Ascending aorta (tissue), 2 donors: ENCODE data around the gene MRPL55. TPM values are rescaled to one million over a fixed set of nuclear protein-coding genes. Genes with fewer than 3 reads are reported as not detected.

Source experiments
- DNase-seq, 2 donors: peaks; one replicate each; pipeline ENCODE4 v3.0.0-alpha.2; 2019; ENCODE audit warnings: low spot score in 2 of 2
- H3K27ac ChIP-seq, 2 donors: fragments of 200-600 bp; sonication (generic); one replicate each; pipeline ENCODE4 v1.5.1; 2016 to 2017; ENCODE audit warnings: mild to moderate bottlenecking in 1 of 2
- H3K27me3 ChIP-seq: fragments of 200-600 bp; sonication (generic); one replicate; pipeline ENCODE4 v1.5.1; 2017
- H3K36me3 ChIP-seq, 2 donors: fragments of 200-600 bp; sonication (generic); one replicate each; pipeline ENCODE4 v1.5.1; 2016
- H3K4me1 ChIP-seq, 2 donors: fragments of 200-600 bp; sonication (generic); one replicate each; pipeline ENCODE4 v1.5.1; 2016 to 2017; ENCODE audit warnings: mild to moderate bottlenecking in 1 of 2
- H3K4me3 ChIP-seq, 2 donors: fragments of 200-600 bp; sonication (generic); one replicate each; pipeline ENCODE4 v1.5.1; 2016 to 2017; ENCODE audit warnings: mild to moderate bottlenecking in 1 of 2
- H3K9me3 ChIP-seq, 2 donors: fragments of 200-600 bp; sonication (generic); one replicate each; pipeline ENCODE4 v1.5.1; 2016
- CTCF ChIP-seq, 3 experiments: fragments of 200-600 bp in 2 of 3; fragments of 450-650 bp in 1 of 3; sonication (generic) in 2 of 3; IDR thresholded peaks; one replicate each; pipeline ENCODE4 v1.5.1; 2016 to 2019; ENCODE audit warnings: antibody characterized with exemption in 3 of 3, mild to moderate bottlenecking in 1 of 3, moderate library complexity in 1 of 3
- intact Hi-C: fragments of 100-400 bp; cut with DNase I; formaldehyde crosslinking; loops from one replicate; pipeline ENCODE4 v1.15.1; 2023
- total RNA-seq: library from RNA; depleted of rRNA; stranded (reverse); fragments of >200 nt; gene quantifications from one replicate; pipeline ENCODE4 v1.1.0, GENCODE V29; 2016

Gene MRPL55
- total RNA-seq, 1 donor from 2014 or later: 23.6 TPM

- no peak for TF ChIP-seq CTCF (IDR thresholded peaks at IDR 0.05)
- H3K27me3 ChIP-seq: no peaks in the 10 kb centered on the region
- no peaks in the 10 kb centered on the region for H3K36me3 ChIP-seq
- peaks cover 0 to 2% of the 10 kb centered on the region in 2 donors for H3K4me1 ChIP-seq
- no peaks in the 10 kb centered on the region for H3K9me3 ChIP-seq
- DNase-seq: no peak
- H3K4me3 ChIP-seq: no peak overlapping the region
- intact Hi-C loops: loop anchor here (5.0 kb wide), 1 partner anchor 33 kb away; the partner anchor contains the start of gene IBA57
- no peak overlapping the region for H3K27ac ChIP-seq
Observed at GRCh38 chr1:228134591-228134990, 25.5 kb upstream of the MRPL55 start.

- no peaks in the 10 kb centered on the region for H3K9me3 ChIP-seq
- intact Hi-C loops: loop anchor here (2.0 to 5.0 kb wide), 2 partner anchors 36 to 383 kb away; partner anchors contain the start of gene IBA57
- H3K4me1 ChIP-seq: no peaks in the 10 kb centered on the region
- no peak for TF ChIP-seq CTCF (IDR thresholded peaks at IDR 0.05)
- no peak overlapping the region for H3K27ac ChIP-seq
- DNase-seq: no peak
- H3K27me3 ChIP-seq: no peaks in the 10 kb centered on the region
- H3K4me3 ChIP-seq: no peak overlapping the region
- H3K36me3 ChIP-seq: no peaks in the 10 kb centered on the region
Observed at GRCh38 chr1:228131766-228132165, 22.7 kb upstream of the MRPL55 start.

GRCh38 chr1:228125185-228125584, 16.1 kb upstream of the MRPL55 start:
- Histone ChIP-seq H3K4me3 (no peak overlapping the region), H3K4me1 (no peaks in the 10 kb centered on the region), H3K27ac (no peak overlapping the region), H3K9me3 (no peaks in the 10 kb centered on the region), H3K36me3 (no peaks in the 10 kb centered on the region), H3K27me3 (no peaks in the 10 kb centered on the region)
- intact Hi-C loops: no loop called here
- no peak for TF ChIP-seq CTCF (IDR thresholded peaks at IDR 0.05)
- DNase-seq: no peak

GRCh38 chr1:228123505-228123904, 14.4 kb upstream of the MRPL55 start:
- Histone ChIP-seq H3K9me3 (no peaks in the 10 kb centered on the region), H3K36me3 (no peaks in the 10 kb centered on the region), H3K4me1 (no peaks in the 10 kb centered on the region), H3K4me3 (no peak overlapping the region), H3K27me3 (no peaks in the 10 kb centered on the region), H3K27ac (no peak overlapping the region)
- TF ChIP-seq CTCF (IDR thresholded peaks at IDR 0.05): no peak
- no peak for DNase-seq
- intact Hi-C loops: no loop called here

GRCh38 chr1:228122921-228123441, 13.9 kb upstream of the MRPL55 start:
- intact Hi-C loops: no loop called here
- Histone ChIP-seq H3K4me1 (no peaks in the 10 kb centered on the region), H3K9me3 (no peaks in the 10 kb centered on the region), H3K27me3 (no peaks in the 10 kb centered on the region), H3K27ac (no peak overlapping the region), H3K36me3 (no peaks in the 10 kb centered on the region), H3K4me3 (no peak overlapping the region)
- no peak for TF ChIP-seq CTCF (IDR thresholded peaks at IDR 0.05)
- DNase-seq: no peak
